ENCODE results near the gene DISP3.
"Not testable (repeated sequence)": the region's sequence is repeated elsewhere in the genome, so short reads cannot be mapped to it uniquely, and the experiment has no call there.

Gene DISP3

DNA sequence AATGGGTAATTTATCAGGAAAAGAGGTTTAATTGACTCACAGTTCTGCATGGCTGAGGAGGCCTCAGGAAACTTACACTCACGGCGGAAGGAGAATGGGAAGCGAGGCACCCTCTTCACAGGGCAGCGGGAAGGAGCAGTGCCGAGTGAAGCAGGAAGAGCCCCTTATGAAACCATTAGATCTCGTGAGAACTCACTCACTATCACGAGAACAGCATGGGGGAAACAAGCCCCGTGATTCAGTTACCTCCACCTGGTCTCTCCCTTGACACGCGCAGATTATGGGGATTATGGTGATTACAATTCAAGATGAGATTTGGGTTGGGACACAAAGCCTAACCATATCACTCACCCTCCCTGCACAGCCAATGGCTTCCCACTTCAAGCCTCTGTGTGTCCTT lies 101.1 kb downstream of the DISP3 start:
- DNase-seq, result not testable (repeated sequence)

GRCh38 chr1:11581445-11581991 lies 102.6 kb downstream of the DISP3 start:
- DNase-seq, result no peak

GRCh38 chr1:11585389-11585788 lies 106.4 kb downstream of the DISP3 start:
- no peak for DNase-seq
